DND-41 (cell line): ENCODE measurements around the gene TMBIM1.

Experiments used
- ATAC-seq: fragments of 200-7000 bp; cut with Tn5 transposase; 3 replicates; pipeline ENCODE4 v1.9.1; 2021; ENCODE audit warnings: low read depth; ENCODE audit not compliant: insufficient read depth
- DNase-seq: peaks from one replicate; pipeline ENCODE4 v3.0.0-alpha.2; 2020
- H2AFZ ChIP-seq: 2 replicates; pipeline ENCODE4 v1.6.0; 2012; ENCODE audit warnings: low read depth, low read length
- H3K27ac ChIP-seq: 2 replicates; pipeline ENCODE4 v1.5.1; 2012; ENCODE audit warnings: low read length, inconsistent platforms
- H3K27me3 ChIP-seq: fragments of 200-600 bp; sonication (generic); 2 replicates; pipeline ENCODE4 v1.6.0; 2012; ENCODE audit warnings: low read length, mild to moderate bottlenecking, inconsistent platforms; ENCODE audit not compliant: insufficient read depth, poor library complexity
- H3K36me3 ChIP-seq: 2 replicates; pipeline ENCODE4 v1.5.1; 2012; ENCODE audit warnings: low read length, inconsistent platforms; ENCODE audit not compliant: insufficient read depth
- H3K4me1 ChIP-seq: 2 replicates; pipeline ENCODE4 v1.5.1; 2012; ENCODE audit warnings: mild to moderate bottlenecking, low read length; ENCODE audit not compliant: insufficient read depth
- H3K4me2 ChIP-seq: 2 replicates; pipeline ENCODE4 v1.6.0; 2012; ENCODE audit warnings: mild to moderate bottlenecking, moderate library complexity, low read length, inconsistent platforms; ENCODE audit not compliant: insufficient read depth
- H3K4me3 ChIP-seq, 2 experiments: fragments of 200-600 bp in 1 of 2; shearing (Covaris generic) in 1 of 2; 2 replicates each; pipeline ENCODE4 v1.5.1; 2012 to 2016; ENCODE audit warnings: inconsistent platforms in 2 of 2, low read length in 2 of 2, mild to moderate bottlenecking in 2 of 2, low read depth in 1 of 2, moderate library complexity in 1 of 2
- H3K79me2 ChIP-seq: 2 replicates; pipeline ENCODE4 v1.6.0; 2012; ENCODE audit warnings: low read length, inconsistent platforms; ENCODE audit not compliant: insufficient read depth
- H3K9ac ChIP-seq: 2 replicates; pipeline ENCODE4 v1.6.0; 2012; ENCODE audit warnings: low read depth, mild to moderate bottlenecking, inconsistent platforms, low read length, moderate library complexity
- H3K9me3 ChIP-seq: 2 replicates; pipeline ENCODE4 v1.5.1; 2012; ENCODE audit warnings: low read length, moderate library complexity, mild to moderate bottlenecking, inconsistent platforms; ENCODE audit not compliant: insufficient read depth, severe bottlenecking
- H4K20me1 ChIP-seq: 2 replicates; pipeline ENCODE4 v1.6.0; 2012; ENCODE audit warnings: low read length; ENCODE audit not compliant: insufficient read depth
- CTCF ChIP-seq: IDR thresholded peaks from 2 replicates; pipeline ENCODE4 v1.5.1; 2012; ENCODE audit warnings: borderline replicate concordance, low read length, moderate library complexity, mild to moderate bottlenecking; ENCODE audit not compliant: poor library complexity, severe bottlenecking; ENCODE audit errors: extremely low read depth
- EZH2 ChIP-seq: IDR thresholded peaks from 3 replicates; pipeline ENCODE4 v1.6.1; 2012; ENCODE audit warnings: borderline replicate concordance, low read depth, mild to moderate bottlenecking, moderate library complexity, low read length, inconsistent platforms; ENCODE audit not compliant: severe bottlenecking

Gene TMBIM1, protein sequence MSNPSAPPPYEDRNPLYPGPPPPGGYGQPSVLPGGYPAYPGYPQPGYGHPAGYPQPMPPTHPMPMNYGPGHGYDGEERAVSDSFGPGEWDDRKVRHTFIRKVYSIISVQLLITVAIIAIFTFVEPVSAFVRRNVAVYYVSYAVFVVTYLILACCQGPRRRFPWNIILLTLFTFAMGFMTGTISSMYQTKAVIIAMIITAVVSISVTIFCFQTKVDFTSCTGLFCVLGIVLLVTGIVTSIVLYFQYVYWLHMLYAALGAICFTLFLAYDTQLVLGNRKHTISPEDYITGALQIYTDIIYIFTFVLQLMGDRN

DNA sequence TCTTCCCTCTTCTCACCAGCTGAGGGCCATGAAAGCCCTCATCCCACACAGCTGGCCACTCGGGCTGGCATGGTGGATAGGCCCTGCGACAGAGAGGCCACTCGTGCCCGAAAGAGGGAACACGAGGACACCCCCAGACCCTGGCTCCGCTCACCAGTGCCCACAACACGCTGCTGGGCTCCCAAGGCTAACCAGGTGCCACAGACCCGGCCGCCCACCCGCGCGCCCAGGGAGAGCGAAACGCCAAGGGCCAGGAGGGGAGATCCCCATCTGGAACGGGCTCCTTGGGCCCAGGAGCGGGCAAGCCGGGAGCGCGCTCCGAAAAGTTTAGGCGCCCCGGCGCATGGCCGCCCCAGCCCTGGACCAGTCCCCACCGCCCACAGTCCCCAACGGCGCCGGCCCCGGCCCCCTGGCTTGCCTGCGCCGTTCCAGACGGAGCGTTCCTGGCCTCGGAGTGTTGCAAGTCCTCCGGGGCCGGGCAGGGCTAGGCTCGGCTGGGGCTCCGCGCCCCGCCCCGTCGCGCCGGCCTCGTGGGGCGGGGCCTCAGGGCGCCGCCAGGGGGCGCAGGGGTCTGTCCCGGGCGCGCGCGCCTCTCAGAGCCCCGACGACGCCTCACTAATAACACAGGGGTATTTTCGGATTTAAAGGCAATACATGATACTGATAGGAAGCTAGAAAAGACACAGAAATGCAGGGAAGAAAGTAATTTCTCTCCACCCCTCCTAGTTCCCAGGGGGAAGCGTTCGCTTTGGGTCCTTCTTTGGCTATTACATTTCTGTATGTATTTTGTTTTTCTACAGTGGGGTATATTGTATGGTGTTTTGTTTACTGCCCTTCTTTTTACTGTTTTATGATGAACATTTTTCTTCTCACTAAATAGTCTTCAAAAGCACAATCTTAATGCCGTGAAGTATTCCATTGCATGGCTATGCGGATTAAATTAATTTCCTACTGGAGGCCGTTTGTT lies at the start of gene TMBIM1:
Gene TMBIM1, minus strand, starts transcription at position 456 of the 967 bp plus-strand sequence. CDS start 10,362 bp downstream, outside the sequence.
- H3K27me3 ChIP-seq = no peaks in the 10 kb centered on the region
- TF ChIP-seq EZH2 = no peak
- no peaks in the 10 kb centered on the region for H3K79me2 ChIP-seq
- H3K27ac ChIP-seq = no peak within 1 kb of the TSS
- no peaks in the 10 kb centered on the region for H3K9me3 ChIP-seq
- H3K36me3 ChIP-seq = no peaks in the 10 kb centered on the region
- no peak within 1 kb of the TSS for H3K9ac ChIP-seq
- H3K4me2 ChIP-seq = no peak within 1 kb of the TSS
- 0 out of 3 replicates have a peak, but pooled peaks have one; percentile 32 for ATAC-seq
- H4K20me1 ChIP-seq = no peaks in the 10 kb centered on the region
- peaks cover under 1% of the 10 kb centered on the region; the same call in 1 of the 2 replicates for H3K4me1 ChIP-seq
- DNase-seq = no peak
- no peak within 1 kb of the TSS for H3K4me3 ChIP-seq
- H2AFZ ChIP-seq = no peak within 1 kb of the TSS

DNA sequence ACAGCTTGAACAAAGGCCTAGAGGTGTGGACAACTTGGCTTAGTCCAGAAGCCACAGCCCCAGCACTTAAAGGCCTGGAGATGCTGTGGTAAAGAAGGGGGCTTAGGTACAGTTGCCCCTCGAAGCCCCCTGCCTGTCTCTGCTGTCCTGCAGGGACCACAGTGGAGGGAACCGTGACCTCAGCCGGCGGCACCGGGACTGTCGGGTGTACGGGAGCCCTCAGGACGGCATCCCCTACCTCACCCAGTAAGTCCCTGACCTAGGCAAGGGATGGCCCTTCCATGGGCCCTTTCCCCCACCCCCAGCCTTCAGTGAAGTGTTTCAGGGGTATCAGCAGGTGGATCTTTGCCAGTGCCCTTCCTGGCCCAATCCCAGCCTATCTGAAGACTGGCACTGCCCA lies 49.1 kb upstream of the TMBIM1 start:
- no peak overlapping the region for H3K4me2 ChIP-seq
- H3K9ac ChIP-seq = no peak overlapping the region
- H3K36me3 ChIP-seq = no peaks in the 10 kb centered on the region
- DNase-seq (no peak), ATAC-seq (no peak)
- no peaks in the 10 kb centered on the region for H3K27me3 ChIP-seq
- no peak for TF ChIP-seq EZH2
- TF ChIP-seq CTCF = no peak
- H3K4me1 ChIP-seq = no peaks in the 10 kb centered on the region
- no peaks in the 10 kb centered on the region for H4K20me1 ChIP-seq
- H3K27ac ChIP-seq = no peak overlapping the region
- no peaks in the 10 kb centered on the region for H3K9me3 ChIP-seq
- H3K79me2 ChIP-seq = no peaks in the 10 kb centered on the region
- H3K4me3 ChIP-seq = no peak overlapping the region
- no peak overlapping the region for H2AFZ ChIP-seq

GRCh38 chr2:218340656-218341055 lies 48.4 kb upstream of the TMBIM1 start:
- no peak for ATAC-seq
- no peak for DNase-seq
- H3K4me3 ChIP-seq = no peak overlapping the region
- H2AFZ ChIP-seq = no peak overlapping the region
- TF ChIP-seq EZH2 (no peak), CTCF (no peak)
- H3K9ac ChIP-seq = no peak overlapping the region
- H3K27ac ChIP-seq = no peak overlapping the region
- H3K36me3 ChIP-seq = no peaks in the 10 kb centered on the region
- no peaks in the 10 kb centered on the region for H3K79me2 ChIP-seq
- no peaks in the 10 kb centered on the region for H4K20me1 ChIP-seq
- no peaks in the 10 kb centered on the region for H3K9me3 ChIP-seq
- H3K4me1 ChIP-seq = no peaks in the 10 kb centered on the region
- no peak overlapping the region for H3K4me2 ChIP-seq
- H3K27me3 ChIP-seq = no peaks in the 10 kb centered on the region

DNA sequence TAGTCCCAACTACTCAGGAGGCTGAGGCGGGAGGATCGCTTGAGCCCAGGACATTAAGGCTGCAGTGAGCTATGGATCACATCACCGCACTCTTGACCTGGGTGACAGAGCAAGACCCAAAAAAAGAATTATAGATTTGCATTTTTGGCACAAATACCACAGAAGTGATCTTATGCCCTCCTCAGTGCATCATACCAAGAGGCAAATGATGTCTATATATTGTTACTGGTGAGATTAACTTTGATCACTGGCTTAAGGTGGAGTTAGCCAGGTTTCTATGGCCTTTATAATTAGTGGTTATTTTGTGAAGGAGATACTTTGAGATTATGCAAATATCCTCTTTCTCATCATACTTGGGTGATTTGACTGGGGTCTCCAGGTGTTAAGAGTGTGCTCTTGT lies 42.2 kb upstream of the TMBIM1 start:
- Histone ChIP-seq H3K36me3 (no peaks in the 10 kb centered on the region), H2AFZ (no peak overlapping the region), H3K4me3 (no peak overlapping the region), H3K27me3 (no peaks in the 10 kb centered on the region), H3K9me3 (no peaks in the 10 kb centered on the region), H3K4me1 (no peaks in the 10 kb centered on the region), H4K20me1 (no peaks in the 10 kb centered on the region), H3K27ac (no peak overlapping the region), H3K9ac (no peak overlapping the region), H3K4me2 (no peak overlapping the region), H3K79me2 (no peaks in the 10 kb centered on the region)
- TF ChIP-seq EZH2 (no peak), CTCF (no peak)
- ATAC-seq = no peak
- DNase-seq = no peak
